ENCODE data around the gene CALM3.
A peak's percentile ranks its signal among the peaks of the same experiment; 100 is the strongest.

The CALM3 gene

DNA sequence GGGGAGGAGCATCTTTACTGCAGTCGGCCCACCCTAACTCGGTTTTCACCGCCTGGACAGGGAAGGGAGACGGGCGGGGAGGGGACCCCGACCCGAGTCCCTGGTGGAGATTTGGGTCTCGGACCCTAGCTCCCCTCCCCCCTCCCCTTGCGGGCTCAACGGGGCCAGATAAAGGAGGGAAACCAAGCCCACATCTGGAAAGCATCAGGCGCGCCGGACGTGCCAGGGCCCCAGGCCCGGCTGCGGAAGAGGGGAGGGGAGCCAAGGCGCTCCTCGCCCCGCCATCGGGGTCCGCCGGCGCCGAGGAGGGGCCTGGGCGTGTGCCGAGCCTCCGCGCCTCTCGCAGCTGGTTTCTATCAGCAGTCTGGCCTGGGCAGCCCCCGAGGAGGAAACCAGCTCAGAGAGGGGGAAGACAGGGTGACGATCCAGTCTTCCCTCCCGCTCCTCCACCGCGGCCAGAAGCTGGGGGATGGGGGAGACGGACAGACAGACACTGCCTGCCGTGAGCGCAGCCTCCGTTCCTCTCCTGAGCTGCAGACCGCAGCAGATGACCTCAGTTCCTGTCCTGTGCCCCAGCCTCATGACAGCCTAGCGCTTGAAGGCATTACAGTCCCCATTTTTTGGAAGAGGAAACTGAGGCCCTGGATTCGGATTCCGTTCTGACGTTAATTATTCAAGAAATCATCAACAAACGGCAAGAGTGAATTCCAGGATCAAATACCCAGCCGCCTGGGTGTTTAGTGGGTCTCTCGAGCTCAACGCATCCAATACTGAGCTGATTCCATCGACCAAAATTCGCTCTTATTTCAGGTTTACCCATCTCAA, 38.4 kb downstream of the CALM3 start:
- DNase-seq: peak; percentile 47

DNA sequence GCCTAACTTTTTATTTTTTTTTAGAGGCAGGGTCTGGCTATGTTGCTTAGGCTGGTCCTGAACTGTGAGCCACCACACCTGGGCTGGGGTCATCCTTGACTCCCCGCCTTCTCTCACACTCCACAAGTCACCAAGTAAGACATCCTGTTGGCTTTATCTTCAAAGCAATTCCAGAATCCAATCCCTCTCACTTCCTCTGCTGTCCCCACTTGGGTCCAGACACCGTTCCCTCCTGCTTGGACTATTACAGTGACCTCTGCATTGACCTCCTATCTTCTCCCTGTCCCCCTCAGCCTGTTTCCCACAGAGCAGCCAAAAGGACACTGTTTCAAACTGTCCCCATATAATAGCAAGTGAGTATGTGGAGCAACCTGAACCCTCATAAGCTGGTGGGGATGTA, 39.5 kb downstream of the CALM3 start:
- DNase-seq: no peak

DNA sequence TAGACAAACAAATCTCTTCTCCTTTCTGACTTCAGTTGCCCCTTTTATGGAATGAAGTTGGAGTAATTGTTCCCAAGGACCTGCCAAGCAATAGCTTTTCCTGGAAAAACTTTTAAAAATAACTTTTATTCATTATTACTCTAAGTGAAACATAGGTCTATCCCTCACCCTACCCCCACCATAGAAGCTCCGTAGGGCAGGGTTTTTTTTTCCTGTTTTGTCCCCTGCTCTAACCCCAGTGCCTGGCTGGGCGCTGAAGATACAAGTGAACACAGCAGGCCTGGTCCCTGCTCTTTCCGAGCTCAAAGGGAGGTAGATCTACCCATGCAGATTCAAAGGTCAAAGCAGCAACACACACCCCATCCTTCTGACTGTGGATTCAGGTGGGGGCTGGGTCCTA, 43.6 kb downstream of the CALM3 start:
- DNase-seq: no peak

DNA sequence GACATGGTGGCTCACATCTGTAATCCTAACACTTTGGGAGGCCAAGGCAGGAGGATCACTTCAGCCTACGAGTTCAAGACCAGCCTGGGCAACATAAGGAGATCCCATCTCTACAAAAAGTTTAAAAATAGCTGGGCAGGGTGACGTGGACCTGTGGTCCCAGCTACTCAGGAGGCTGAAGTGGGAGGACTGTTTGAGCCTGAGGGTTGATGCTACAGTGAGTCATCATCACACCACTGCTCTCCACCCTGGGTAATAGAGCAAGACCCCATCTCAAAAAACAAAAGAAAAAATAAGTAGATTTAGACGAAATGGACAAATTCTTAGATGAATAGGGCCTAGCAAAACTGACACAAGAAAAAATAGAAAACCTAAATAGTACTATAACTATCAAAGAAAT, 45.3 kb downstream of the CALM3 start:
- DNase-seq: no peak

DNA sequence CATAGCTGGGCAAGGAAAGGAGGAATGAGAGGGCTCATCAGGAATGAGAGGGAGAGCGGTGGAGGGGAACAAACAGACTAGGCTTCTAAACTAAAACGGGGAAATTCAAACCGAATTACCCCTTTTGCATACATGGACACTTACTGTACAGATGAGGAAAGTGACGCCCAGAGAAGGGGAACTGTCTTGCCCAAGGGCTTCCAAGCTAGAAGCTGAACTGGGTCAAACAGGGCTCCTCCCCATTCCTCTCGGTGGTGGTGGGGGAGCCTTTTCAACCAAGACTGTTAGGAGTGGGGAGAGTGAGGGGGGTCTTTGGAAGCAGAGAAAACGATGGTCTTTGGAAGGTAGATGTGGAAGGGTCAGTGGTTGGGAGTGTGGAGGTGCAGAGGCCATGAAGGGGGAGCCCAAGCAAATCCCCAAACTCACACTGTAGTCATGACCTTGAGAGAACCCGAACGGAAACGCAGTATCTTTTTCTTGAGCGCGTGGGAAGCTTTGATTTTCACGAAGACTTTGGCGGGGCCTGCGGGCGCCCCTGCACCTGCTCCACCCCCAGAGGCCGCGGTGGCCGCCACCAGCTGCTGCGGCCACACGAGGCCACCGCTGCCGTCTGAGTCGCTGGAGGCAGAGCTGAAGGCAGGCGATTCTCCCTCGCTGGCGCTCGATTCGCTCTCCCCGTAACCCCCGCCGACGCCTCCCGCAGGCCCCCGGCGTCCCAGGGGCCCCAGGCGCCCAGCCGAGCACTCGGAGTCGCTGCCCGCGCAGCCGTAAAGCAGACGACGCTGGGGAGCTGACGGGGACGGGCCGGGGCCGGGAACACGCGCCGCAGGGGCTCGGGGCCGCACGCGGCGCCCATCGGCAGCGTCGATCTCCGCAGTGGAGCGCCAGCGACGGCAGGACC, 47.2 kb downstream of the CALM3 start:
- DNase-seq: no peak

DNA sequence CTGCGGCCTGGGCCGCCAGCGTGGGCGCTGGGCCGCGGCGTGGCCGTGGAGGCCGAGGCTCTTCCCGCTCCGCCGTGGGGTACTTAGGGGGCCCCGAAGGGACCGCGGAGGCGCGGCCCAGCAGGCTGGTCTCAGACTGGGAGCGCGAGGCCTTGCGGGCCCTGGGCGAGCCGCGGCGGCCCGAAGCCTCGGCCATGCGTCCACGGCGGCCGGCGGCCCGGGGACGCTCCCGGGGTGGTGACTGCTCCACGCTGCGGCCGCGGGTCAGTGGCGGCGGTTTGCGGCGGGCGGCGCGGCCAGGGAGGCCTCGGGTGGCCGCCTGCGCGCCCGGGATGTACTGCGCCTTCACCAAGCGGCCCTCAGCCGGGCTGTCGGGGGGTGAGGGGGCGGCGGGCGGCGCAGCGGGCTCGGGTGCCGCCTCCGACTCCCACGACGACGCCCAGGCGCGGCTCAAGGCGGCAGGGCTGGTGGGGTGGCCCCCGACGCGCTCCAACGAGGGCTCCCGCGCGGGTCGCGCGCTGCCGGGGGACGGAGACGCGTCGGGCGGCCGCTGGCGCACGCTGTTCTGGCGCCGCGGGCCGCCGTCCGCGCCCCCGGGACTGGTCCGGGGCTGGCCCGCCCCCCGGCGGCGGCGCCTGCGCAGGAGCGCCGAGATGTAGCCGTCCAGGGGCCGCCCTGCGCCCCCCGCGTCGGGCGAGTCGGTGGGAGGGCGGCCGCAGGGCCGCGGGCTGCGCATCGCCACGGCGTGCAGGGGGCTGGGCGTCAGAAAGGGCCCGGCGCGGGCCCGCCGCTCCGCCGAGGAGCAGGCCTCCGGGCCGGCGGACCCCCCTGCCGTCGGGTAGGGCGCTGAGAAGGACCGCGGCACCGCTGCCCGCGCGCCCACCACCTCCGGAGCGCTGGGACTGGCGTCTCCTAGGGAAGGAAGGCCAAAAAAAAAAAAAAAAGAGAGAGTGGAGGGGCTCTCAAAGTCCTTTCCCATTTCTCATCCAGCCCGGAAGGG, 48.1 kb downstream of the CALM3 start:
- no peak for DNase-seq

DNA sequence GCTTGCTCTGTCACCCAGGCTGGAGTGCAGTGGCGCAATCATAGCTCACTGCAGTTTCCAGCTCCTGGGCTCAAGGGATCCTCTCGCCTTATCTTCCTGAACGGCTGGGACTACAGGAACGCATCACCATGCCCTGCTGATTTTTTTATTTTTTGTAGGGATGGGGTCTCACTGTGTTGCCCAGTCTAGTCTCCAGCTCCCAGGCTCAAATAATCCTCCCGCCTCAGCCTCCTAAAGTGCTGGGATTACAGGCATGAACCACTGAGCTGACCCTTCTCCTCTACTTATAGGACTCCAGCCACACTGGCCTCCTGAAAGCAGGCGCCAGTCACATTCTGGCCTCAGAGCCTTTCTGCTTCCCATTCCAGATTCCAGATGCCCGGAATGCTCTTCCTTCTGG, 49.3 kb downstream of the CALM3 start:
- DNase-seq: no peak

DNA sequence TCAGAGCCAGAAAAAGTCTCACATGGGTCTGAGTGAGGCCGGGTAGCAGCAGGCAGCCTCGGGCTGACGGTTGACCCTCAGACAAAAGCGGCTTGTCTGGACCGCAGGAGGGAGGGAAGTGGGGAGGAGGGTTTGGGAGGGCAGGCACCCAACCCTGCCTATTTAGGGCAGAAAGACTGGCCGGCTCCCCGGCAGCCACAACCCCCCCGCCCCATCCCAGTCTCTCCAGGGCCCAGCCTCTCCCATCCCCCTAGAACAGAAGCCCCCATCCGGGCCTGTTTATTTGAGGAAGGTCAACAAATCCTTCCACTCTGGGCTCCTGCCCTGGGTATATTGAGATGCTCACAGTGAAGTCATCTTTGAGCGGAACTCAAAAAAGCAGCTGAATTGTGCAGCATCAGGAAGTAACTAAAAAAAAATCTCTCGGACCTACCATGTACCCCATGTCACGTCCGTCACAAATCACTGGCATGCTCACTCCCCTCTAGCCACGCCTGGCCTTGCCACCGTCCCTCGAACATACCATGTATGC, 53.6 kb downstream of the CALM3 start:
- DNase-seq: no peak

DNA sequence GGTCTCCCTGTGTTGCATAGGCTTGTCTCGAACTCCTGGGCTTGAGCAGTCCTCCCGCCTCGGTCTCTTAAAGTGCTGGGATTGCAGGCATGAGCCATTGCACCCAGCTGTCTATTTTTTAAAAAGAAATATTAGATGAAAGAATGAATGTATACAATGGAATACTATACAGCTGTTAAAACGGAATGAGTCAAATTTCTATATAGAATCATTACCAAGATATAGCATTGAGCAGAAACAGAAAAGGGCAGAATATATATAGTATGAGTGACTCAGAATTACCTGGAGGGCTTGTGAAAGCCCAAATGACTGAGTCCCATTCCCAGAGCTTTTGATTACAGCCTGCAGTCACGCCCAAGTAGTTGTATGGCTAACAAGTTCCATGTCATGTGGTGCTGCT, 55.4 kb downstream of the CALM3 start:
- no peak for DNase-seq

DNA sequence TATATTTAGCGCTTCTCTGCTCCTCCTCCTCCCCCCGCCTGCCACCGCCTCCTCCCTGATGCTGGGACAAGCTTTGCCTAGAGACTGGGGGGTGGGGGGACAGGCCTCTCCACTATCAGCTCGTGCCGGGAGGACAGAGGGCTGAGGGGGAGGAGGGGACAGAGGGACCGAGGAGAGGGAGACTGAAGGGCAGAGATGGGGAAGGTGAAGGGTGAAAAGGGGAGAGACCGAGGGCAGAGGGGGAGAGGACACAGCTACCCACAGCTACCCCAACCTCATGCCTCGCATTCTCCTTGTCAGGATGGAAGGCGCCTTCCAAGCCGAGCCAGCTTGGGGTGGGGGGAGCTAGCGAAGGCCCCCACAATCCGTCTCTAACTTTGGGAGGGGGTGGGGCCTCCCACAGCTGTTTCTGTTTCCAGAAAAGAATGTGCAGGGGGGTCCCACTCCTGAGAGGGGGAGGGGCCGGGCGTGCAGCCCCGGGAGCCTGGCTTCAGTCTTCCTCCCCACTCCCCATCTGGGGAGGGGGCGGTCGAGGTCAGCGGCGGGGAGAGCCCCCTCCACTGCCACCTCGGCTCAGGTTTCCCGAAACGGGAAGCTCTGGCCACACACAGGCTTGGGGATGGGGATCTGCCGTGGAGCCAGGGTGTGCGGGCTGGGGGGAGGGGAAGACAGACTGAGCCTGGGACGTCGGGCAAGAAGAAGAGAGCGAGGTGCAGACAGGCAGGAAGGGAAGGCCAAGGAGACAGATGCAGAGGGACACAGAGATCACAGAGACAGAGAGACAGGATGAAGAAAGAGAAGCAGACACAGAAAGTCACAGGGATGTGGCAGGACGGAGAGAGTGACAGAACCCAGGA, 58.2 kb downstream of the CALM3 start:
- DNase-seq: no peak

DNA sequence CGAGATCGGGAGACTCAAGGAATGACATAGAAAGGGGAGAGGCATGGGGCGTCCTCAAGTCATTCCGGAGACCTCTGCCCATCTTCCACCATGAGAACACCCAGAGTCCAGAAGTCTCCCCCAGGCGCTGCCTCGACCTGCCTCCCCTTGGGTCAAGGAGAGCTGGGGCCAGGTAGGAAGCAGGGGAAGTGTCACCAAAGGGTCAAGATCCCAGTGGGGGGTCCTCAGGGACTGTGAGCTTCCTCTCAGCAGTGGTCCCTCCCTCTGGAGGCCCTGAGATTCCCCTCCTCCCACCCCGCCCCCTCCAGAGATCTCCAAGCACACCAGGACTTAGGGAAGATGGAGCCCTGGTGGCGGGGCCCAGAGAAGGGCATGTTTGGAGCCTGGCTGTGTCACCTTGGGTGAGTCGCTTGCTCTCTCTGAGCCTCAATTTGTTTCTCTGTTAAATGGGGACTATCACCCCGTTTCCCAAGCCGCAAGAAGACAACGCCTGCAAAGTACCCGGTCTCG, 58.9 kb downstream of the CALM3 start:
- DNase-seq: no peak
